MG63 (cell line): Measurements from ENCODE around the gene CNN2. TPM values are rescaled to one million over a fixed set of nuclear protein-coding genes. Genes with fewer than 3 reads are reported as not detected.

Source experiments
- DNase-seq: peaks from one replicate; pipeline ENCODE4 v3.0.0-alpha.2; 2020
- H3K27me3 ChIP-seq: fragments of 250-450 bp; sonication (Bioruptor Pico); 2 replicates; pipeline ENCODE4 v1.5.1; 2020; ENCODE audit warnings: mild to moderate bottlenecking, moderate library complexity
- H3K36me3 ChIP-seq: fragments of 250-450 bp; sonication (Bioruptor Pico); 2 replicates; pipeline ENCODE4 v1.5.1; 2020; ENCODE audit warnings: mild to moderate bottlenecking, moderate library complexity
- H3K4me3 ChIP-seq: fragments of 250-450 bp; sonication (Bioruptor Pico); 2 replicates; pipeline ENCODE4 v1.5.1; 2020; ENCODE audit warnings: mild to moderate bottlenecking, moderate library complexity
- H3K9me3 ChIP-seq: fragments of 250-450 bp; sonication (Bioruptor Pico); 2 replicates; pipeline ENCODE4 v1.5.1; 2020; ENCODE audit warnings: mild to moderate bottlenecking, moderate library complexity
- total RNA-seq: library from RNA; depleted of rRNA; stranded (reverse); fragments of >200 nt; shearing (Covaris generic); gene quantifications from 2 replicates; pipeline ENCODE4 v1.2.3, GENCODE V29; 2014; ENCODE audit warnings: low replicate concordance

CNN2 gene
- total RNA-seq, 1 experiment from 2014 or later = 84.9 TPM

DNA sequence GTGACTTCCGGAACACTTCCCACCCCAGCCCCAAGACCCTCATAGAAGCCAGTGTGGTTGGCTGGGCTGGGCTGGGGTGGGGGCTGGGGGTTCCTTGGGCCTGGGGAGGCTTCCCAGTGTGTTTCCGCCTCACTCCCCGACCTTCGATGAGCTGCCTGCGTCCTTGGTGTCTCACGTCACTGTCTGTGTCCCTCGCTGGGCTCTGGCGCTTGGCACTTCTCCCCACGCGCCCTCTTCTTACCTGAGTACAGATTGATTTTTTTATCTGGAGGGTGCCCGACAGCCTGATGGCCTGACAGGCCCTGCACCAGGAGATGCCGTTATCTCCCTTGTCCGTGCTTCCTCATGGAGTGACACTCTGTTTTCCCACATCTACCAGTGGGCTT, 33.7 kb upstream of the CNN2 start:
- Histone ChIP-seq H3K36me3 (peaks cover 11% of the 10 kb centered on the region), H3K4me3 (no peak overlapping the region)
- DNase-seq = no peak

DNA sequence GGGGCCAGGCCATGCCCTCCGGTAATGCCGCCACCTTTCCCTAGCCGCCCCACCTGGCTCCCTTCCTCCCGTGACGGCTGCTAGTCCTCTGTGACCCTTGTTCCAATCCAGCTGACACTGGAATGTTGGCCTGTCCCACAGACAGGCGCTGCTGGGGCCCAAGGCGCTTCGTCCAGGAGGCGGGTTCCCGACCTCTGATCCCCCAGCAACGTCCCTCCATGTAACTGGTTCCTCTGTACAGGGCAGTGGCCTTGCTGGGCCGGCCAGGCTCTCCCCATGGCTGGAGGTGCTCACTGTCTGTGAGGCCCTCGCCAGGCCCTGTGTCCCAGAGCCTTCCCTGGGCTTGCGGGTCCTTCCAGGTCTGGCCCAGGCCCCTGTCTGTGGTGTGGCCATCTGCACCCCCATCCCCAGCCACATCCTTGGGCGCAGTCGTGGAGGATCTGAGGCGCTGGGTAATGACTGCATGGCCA, 33.0 kb upstream of the CNN2 start:
- Histone ChIP-seq H3K9me3 (no peaks in the 10 kb centered on the region), H3K27me3 (no peaks in the 10 kb centered on the region; the same call in 1 of the 2 replicates), H3K36me3 (peaks cover 11% of the 10 kb centered on the region), H3K4me3 (no peak overlapping the region)
- no peak for DNase-seq

More for the DNA sequence above, 33.7 kb upstream of the CNN2 start:
- no peaks in the 10 kb centered on the region for H3K9me3 ChIP-seq
- H3K27me3 ChIP-seq = no peaks in the 10 kb centered on the region; the same call in 1 of the 2 replicates

DNA sequence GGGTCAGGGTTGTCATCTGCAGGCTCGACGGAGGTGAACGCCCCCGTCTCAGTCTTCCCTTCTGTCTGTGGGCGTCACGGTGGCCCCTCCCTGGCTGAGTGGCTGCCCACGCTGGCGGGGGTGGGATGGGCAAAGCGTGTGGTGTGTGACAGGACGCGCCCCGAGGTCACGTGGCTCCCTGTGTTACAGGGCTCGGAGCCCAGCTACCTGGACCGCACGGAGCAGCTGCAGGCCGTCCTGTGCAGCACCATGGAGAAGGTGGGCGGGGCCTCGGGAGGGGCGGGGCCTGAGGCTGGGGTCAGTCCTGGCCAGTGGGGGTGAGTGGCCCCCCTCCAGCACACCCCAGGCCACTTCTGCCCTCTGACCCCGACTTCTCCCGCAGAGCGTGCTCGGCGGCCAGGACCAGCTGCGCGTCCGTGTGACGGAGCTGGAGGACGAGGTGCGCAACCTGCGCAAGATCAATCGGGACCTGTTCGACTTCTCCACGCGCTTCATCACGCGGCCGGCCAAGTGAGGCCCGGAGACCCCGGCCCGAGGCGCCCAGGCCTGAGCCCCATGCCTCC, 32.5 kb upstream of the CNN2 start:
- no peak for DNase-seq
- Histone ChIP-seq H3K27me3 (peaks cover 1% of the 10 kb centered on the region), H3K4me3 (no peak overlapping the region), H3K9me3 (no peaks in the 10 kb centered on the region), H3K36me3 (peaks cover 11% of the 10 kb centered on the region)

- H3K4me3 ChIP-seq = no peak overlapping the region
- no peaks in the 10 kb centered on the region for H3K9me3 ChIP-seq
- H3K36me3 ChIP-seq = peaks cover 11% of the 10 kb centered on the region
- DNase-seq = no peak
- peaks cover 7% of the 10 kb centered on the region for H3K27me3 ChIP-seq
These were observed 31.9 kb upstream of the CNN2 start for GRCh38 chr19:994516-994915.

DNA sequence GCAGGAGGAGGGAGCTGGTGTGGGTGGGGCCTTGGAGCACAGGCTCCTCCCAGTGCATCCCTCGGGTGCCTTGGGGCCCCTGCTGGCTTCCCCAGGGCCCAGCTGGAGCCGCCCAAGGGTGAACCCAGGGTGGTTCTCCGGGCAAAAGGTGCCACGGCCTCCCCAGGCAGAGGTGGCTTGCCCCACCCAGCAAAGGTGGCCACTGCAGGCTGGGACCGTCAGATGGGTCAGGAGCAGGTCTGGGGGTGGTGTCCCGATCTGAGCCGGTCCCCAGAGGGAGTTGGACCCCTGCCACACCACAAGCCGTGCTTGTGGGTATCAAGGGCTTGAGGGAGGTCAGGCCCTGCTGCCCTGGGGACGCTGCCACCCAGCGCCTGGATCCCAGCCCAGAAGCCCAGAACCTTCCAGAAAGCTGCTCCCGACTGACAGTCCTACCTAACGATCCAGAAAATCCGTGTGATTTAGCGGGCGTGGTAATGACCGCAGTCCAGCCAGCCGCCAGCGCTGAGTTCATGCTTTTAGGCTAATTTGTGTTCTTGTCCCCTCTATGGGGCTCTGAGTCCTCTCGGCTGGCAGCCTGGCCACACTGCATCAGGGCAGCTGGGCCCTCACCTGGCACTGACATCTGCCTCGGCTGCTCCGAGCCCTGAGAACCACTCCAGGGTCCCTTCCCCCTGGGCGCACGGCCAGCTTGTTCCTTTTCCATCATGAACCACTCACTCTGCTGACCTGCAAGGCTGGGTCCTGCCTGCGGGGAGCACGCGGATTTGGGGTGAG, 31.2 kb upstream of the CNN2 start:
- Histone ChIP-seq H3K4me3 (no peak overlapping the region), H3K27me3 (peaks cover 9% of the 10 kb centered on the region), H3K9me3 (no peaks in the 10 kb centered on the region), H3K36me3 (peaks cover 11% of the 10 kb centered on the region)
- DNase-seq = no peak

- no peaks in the 10 kb centered on the region for H3K9me3 ChIP-seq
- no peak for DNase-seq
- peaks cover 9% of the 10 kb centered on the region for H3K27me3 ChIP-seq
- peaks cover 6% of the 10 kb centered on the region for H3K36me3 ChIP-seq
- no peak overlapping the region for H3K4me3 ChIP-seq
These were observed 30.2 kb upstream of the CNN2 start for GRCh38 chr19:996051-996838.

- Histone ChIP-seq H3K36me3 (peaks cover 4% of the 10 kb centered on the region), H3K27me3 (peaks cover 9% of the 10 kb centered on the region), H3K4me3 (no peak overlapping the region), H3K9me3 (no peaks in the 10 kb centered on the region)
- no peak for DNase-seq
These were observed 28.3 kb upstream of the CNN2 start for GRCh38 chr19:998064-998463.

- peaks cover 9% of the 10 kb centered on the region for H3K27me3 ChIP-seq
These were observed 27.1 kb upstream of the CNN2 start for GRCh38 chr19:999379-999719.

DNA sequence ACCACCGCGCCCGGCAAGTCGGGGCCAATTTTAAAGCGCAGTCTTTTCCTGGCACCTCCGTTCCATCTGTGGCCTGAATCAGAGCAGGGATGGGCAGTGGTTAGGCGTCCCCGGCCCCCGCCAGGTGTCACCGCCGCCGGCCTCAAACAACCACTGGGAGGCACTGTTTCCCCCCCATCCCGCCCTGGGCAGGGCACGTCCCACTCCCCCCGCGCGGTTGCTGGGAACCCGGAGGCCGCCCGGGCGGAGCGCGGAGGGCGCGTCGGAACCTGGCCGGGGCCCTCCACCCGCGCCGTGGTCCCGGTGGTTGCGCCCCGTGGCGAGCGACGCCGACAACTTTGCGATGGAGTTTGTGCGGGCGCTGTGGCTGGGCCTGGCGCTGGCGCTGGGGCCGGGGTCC, 26.3 kb upstream of the CNN2 start, which contains the start of gene GRIN3B:
Gene GRIN3B (plus strand): TSS at position 325 of the 400 bp plus-strand sequence. CDS start 19 bp downstream, at position 344.
- H3K9me3 ChIP-seq = no peaks in the 10 kb centered on the region
- peak; percentile 47 for DNase-seq
- no peak within 1 kb of the TSS for H3K4me3 ChIP-seq
- no peaks in the 10 kb centered on the region for H3K36me3 ChIP-seq
- H3K27me3 ChIP-seq = peaks cover 9% of the 10 kb centered on the region

More at GRCh38 chr19:999379-999719, 27.1 kb upstream of the CNN2 start:
- Histone ChIP-seq H3K36me3 (peaks cover 1% of the 10 kb centered on the region), H3K9me3 (no peaks in the 10 kb centered on the region), H3K4me3 (no peak overlapping the region)
- DNase-seq = no peak

DNA sequence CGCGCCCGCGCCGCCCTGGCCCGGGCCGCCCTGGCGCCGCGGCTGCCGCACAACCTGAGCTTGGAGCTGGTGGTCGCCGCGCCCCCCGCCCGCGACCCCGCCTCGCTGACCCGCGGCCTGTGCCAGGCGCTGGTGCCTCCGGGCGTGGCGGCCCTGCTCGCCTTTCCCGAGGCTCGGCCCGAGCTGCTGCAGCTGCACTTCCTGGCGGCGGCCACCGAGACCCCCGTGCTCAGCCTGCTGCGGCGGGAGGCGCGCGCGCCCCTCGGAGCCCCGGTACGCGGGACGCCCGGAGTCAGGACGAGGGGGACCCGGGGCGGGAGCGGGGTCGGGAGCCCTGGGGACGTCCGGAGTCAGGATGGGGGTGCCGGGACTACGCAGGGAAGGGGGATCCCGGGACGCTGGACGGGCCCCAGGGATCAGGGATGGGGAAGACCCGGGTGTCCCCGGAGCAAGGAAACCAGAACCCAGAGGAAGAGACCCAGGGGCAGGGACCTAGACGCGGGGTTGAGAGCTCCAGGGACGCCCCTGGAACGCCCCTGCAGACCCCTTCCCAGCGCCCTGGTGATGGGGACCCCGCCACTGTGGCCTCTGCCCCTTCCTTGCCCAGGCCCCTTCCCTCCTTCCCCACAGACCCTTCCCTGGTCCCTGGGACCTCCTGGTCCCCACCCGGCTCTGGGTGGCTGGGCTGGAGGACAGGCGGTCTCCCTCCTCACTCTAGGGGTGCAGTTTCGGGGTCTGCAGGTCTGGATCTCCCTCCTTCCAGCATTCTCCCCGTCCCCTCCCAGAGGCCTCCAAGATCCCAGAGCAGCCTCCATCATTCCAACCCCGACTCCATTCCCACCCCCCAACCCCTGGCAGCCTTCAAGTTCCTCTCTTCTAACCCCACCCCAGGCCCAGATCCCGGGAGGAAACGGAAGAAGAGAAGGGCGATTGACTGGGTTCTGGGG, 25.5 kb upstream of the CNN2 start:
- H3K27me3 ChIP-seq = peaks cover 9% of the 10 kb centered on the region
- no peak for DNase-seq
- no peaks in the 10 kb centered on the region for H3K9me3 ChIP-seq
- no peaks in the 10 kb centered on the region for H3K36me3 ChIP-seq
- H3K4me3 ChIP-seq = no peak overlapping the region

GRCh38 chr19:1001538-1002166, 24.8 kb upstream of the CNN2 start:
- Histone ChIP-seq H3K36me3 (no peaks in the 10 kb centered on the region), H3K4me3 (no peak overlapping the region), H3K9me3 (no peaks in the 10 kb centered on the region), H3K27me3 (peaks cover 9% of the 10 kb centered on the region)
- no peak for DNase-seq

GRCh38 chr19:1002600-1002999, 23.8 kb upstream of the CNN2 start:
- Histone ChIP-seq H3K36me3 (no peaks in the 10 kb centered on the region), H3K9me3 (no peaks in the 10 kb centered on the region), H3K4me3 (no peak overlapping the region), H3K27me3 (peaks cover 9% of the 10 kb centered on the region)
- DNase-seq = no peak

GRCh38 chr19:1003283-1003682, 23.1 kb upstream of the CNN2 start:
- no peaks in the 10 kb centered on the region for H3K9me3 ChIP-seq
- H3K36me3 ChIP-seq = no peaks in the 10 kb centered on the region
- H3K27me3 ChIP-seq = peaks cover 9% of the 10 kb centered on the region
- H3K4me3 ChIP-seq = no peak overlapping the region
- DNase-seq = no peak

DNA sequence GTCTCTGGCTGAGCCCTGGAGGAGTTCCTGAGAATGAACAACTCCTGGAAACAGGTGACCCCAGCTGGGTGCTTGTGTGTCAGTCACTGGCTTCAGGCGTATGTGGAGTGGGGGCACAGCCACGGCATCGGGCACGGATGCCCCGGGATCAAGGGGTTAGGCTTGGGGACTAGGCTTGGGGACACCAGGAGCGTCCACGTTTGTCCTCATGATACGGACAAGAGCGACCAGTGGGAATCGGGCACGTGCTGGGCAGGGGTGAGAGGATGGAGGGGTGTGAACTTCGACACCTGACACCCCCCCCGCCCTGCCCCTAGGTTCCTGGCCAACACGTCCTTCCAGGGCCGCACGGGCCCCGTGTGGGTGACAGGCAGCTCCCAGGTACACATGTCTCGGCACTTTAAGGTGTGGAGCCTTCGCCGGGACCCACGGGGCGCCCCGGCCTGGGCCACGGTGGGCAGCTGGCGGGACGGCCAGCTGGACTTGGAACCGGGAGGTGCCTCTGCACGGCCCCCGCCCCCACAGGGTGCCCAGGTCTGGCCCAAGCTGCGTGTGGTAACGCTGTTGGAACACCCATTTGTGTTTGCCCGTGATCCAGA, 22.1 kb upstream of the CNN2 start:
- DNase-seq = no peak
- Histone ChIP-seq H3K36me3 (no peaks in the 10 kb centered on the region), H3K4me3 (no peak overlapping the region), H3K9me3 (no peaks in the 10 kb centered on the region), H3K27me3 (peaks cover 4% of the 10 kb centered on the region)

DNA sequence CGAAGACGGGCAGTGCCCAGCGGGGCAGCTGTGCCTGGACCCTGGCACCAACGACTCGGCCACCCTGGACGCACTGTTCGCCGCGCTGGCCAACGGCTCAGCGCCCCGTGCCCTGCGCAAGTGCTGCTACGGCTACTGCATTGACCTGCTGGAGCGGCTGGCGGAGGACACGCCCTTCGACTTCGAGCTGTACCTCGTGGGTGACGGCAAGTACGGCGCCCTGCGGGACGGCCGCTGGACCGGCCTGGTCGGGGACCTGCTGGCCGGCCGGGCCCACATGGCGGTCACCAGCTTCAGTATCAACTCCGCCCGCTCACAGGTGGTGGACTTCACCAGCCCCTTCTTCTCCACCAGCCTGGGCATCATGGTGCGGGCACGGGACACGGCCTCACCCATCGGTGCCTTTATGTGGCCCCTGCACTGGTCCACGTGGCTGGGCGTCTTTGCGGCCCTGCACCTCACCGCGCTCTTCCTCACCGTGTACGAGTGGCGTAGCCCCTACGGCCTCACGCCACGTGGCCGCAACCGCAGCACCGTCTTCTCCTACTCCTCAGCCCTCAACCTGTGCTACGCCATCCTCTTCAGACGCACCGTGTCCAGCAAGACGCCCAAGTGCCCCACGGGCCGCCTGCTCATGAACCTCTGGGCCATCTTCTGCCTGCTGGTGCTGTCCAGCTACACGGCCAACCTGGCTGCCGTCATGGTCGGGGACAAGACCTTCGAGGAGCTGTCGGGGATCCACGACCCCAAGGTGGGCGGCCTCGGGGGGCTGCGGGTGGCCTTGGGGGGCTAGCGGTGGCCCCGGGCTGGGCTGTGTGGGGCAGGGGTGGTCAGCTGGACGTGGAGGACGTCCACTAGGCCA, 21.4 kb upstream of the CNN2 start:
- no peaks in the 10 kb centered on the region; the same call in 1 of the 2 replicates for H3K27me3 ChIP-seq
- H3K9me3 ChIP-seq = no peaks in the 10 kb centered on the region
- no peaks in the 10 kb centered on the region for H3K36me3 ChIP-seq
- no peak for DNase-seq
- H3K4me3 ChIP-seq = no peak overlapping the region
